ENCODE results near the gene STXBP5L.

DNA sequence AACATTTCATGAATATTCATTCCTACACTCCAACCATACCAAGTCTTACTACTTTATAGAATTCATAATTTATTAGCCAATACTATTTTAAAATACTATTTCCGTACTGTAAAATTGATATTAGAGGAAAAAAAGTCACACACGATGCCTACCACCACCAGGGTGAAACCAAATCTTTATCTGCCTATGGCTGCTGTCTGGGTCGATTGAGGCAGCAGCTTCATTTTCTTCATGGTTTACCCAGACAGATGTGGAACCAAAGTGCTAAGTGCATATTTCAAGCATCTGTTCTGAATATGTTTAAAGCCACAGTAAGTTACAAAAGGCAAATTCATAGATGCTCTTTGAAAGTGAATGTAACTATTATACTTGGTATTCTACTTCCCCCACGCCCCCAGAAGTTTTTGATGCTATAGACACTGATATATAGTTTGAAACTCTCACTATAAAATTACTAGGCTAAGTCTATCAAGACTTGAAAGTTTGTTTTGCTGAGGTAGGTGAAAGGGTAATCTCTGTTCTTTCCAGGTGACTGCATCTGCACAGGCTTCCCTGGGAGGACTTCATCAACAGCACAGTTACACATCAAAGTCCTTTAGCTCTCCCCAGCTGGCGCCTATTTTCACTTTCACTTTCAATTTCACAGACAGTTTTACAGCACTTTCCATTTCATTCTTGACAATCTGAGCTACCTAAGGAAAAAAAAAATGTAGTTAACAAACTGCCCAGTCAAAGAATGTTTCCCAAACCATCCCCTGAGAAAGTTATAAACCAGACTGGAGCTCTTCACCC is 523.9 kb downstream of the STXBP5L start:
- TF ChIP-seq, protein P1, sequence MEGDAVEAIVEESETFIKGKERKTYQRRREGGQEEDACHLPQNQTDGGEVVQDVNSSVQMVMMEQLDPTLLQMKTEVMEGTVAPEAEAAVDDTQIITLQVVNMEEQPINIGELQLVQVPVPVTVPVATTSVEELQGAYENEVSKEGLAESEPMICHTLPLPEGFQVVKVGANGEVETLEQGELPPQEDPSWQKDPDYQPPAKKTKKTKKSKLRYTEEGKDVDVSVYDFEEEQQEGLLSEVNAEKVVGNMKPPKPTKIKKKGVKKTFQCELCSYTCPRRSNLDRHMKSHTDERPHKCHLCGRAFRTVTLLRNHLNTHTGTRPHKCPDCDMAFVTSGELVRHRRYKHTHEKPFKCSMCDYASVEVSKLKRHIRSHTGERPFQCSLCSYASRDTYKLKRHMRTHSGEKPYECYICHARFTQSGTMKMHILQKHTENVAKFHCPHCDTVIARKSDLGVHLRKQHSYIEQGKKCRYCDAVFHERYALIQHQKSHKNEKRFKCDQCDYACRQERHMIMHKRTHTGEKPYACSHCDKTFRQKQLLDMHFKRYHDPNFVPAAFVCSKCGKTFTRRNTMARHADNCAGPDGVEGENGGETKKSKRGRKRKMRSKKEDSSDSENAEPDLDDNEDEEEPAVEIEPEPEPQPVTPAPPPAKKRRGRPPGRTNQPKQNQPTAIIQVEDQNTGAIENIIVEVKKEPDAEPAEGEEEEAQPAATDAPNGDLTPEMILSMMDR (IDR thresholded peaks at IDR 0.05), result no peak
- no peak for TF ChIP-seq POLR2A (IDR thresholded peaks at IDR 0.05)
